Ishikawa (cell line): Measurements from ENCODE around the gene SIAH1.

Experiments used
- EGR1 ChIP-seq: IDR thresholded peaks from 2 replicates; pipeline ENCODE4 v1.6.1; 2012
- EP300 ChIP-seq: IDR thresholded peaks from 2 replicates; pipeline ENCODE4 v1.6.1; 2012; ENCODE audit warnings: borderline replicate concordance
- FOXM1 ChIP-seq: IDR thresholded peaks from 2 replicates; pipeline ENCODE4 v1.6.1; 2012; ENCODE audit warnings: low read depth, borderline replicate concordance
- MAX ChIP-seq: IDR thresholded peaks from 2 replicates; pipeline ENCODE4 v1.6.1; 2012
- NFIC ChIP-seq: IDR thresholded peaks from 2 replicates; pipeline ENCODE4 v1.6.1; 2012
- REST ChIP-seq: IDR thresholded peaks from 2 replicates; pipeline ENCODE4 v1.6.1; 2012; ENCODE audit warnings: low read depth, mild to moderate bottlenecking
- TAF1 ChIP-seq: IDR thresholded peaks from 2 replicates; pipeline ENCODE4 v1.6.1; 2012; ENCODE audit warnings: low read depth, mild to moderate bottlenecking
- ZBTB7A ChIP-seq: IDR thresholded peaks from 2 replicates; pipeline ENCODE4 v1.6.1; 2012; ENCODE audit warnings: low read depth

- TF ChIP-seq TAF1 = no peak
- TF ChIP-seq REST = no peak
- no peak for TF ChIP-seq EP300
- no peak for TF ChIP-seq EGR1
- TF ChIP-seq FOXM1 = no peak
- TF ChIP-seq NFIC = no peak
- TF ChIP-seq MAX = no peak
- no peak for TF ChIP-seq ZBTB7A
These were observed 41.3 kb upstream of the SIAH1 start for GRCh38 chr16:48426244-48427141.
